PC-3 (cell line): ENCODE measurements around the gene PLPPR1.

Experiments used
- EZH2 ChIP-seq: fragments of 300-600 bp; sonication (generic); IDR thresholded peaks from one replicate; pipeline ENCODE4 v1.6.1; 2017; ENCODE audit warnings: antibody characterized with exemption, mild to moderate bottlenecking, low read length; ENCODE audit not compliant: unreplicated experiment
- TF ChIP-seq, protein P1 (sequence below): fragments of 300-600 bp; sonication (generic); conservative IDR thresholded peaks from 2 replicates; pipeline ENCODE4 v1.5.1; 2017; ENCODE audit warnings: antibody characterized with exemption, low read depth, mild to moderate bottlenecking, low read length

GRCh38 chr9:101035098-101035497, 6.6 kb downstream of the PLPPR1 start:
- TF ChIP-seq, protein P1, sequence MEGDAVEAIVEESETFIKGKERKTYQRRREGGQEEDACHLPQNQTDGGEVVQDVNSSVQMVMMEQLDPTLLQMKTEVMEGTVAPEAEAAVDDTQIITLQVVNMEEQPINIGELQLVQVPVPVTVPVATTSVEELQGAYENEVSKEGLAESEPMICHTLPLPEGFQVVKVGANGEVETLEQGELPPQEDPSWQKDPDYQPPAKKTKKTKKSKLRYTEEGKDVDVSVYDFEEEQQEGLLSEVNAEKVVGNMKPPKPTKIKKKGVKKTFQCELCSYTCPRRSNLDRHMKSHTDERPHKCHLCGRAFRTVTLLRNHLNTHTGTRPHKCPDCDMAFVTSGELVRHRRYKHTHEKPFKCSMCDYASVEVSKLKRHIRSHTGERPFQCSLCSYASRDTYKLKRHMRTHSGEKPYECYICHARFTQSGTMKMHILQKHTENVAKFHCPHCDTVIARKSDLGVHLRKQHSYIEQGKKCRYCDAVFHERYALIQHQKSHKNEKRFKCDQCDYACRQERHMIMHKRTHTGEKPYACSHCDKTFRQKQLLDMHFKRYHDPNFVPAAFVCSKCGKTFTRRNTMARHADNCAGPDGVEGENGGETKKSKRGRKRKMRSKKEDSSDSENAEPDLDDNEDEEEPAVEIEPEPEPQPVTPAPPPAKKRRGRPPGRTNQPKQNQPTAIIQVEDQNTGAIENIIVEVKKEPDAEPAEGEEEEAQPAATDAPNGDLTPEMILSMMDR = no peak
- TF ChIP-seq EZH2 = no peak
